HepG2 (cell line): Measurements from ENCODE around the gene CDC6. TPM values are rescaled to one million over a fixed set of nuclear protein-coding genes. Genes with fewer than 3 reads are reported as not detected.

Experiments used
- CAMTA2 ChIP-seq: sonication (generic); formaldehyde crosslinking; IDR thresholded peaks from 2 replicates; pipeline ENCODE4 v1.4.0; 2020; ENCODE audit warnings: mild to moderate bottlenecking, missing genetic modification reagents, borderline replicate concordance
- FOXO1 ChIP-seq: sonication (generic); formaldehyde crosslinking; IDR thresholded peaks from 2 replicates; pipeline ENCODE4 v1.4.0; 2020; ENCODE audit warnings: missing genetic modification reagents
- HNF4A ChIP-seq: sonication (generic); formaldehyde crosslinking; IDR thresholded peaks from 2 replicates; pipeline ENCODE4 v1.4.0; 2020; ENCODE audit warnings: missing genetic modification reagents
- JUND ChIP-seq: sonication (generic); formaldehyde crosslinking; IDR thresholded peaks from 2 replicates; pipeline ENCODE4 v1.8.0; 2022; ENCODE audit warnings: mild to moderate bottlenecking, missing genetic modification reagents
- KAT7 ChIP-seq: IDR thresholded peaks from 2 replicates; pipeline ENCODE4 v1.6.1; 2018; ENCODE audit warnings: borderline replicate concordance, missing compliant biosample characterization
- MIXL1 ChIP-seq: IDR thresholded peaks from 2 replicates; pipeline ENCODE4 v1.6.1; 2016
- MXI1 ChIP-seq: IDR thresholded peaks from 3 replicates; pipeline ENCODE4 v1.6.1; 2012; ENCODE audit warnings: low read depth, low read length, inconsistent platforms, borderline replicate concordance
- RBM22 ChIP-seq: fragments of 200-400 bp; formaldehyde crosslinking; optimal IDR thresholded peaks from 2 replicates; pipeline ENCODE3; 2017; ENCODE audit warnings: mild to moderate bottlenecking, low read length, moderate library complexity
- REL ChIP-seq: sonication (generic); formaldehyde crosslinking; conservative IDR thresholded peaks from 2 replicates; pipeline ENCODE4 v1.8.0; 2022; ENCODE audit warnings: mild to moderate bottlenecking, missing genetic modification reagents, moderate library complexity
- RORA ChIP-seq: sonication (generic); formaldehyde crosslinking; IDR thresholded peaks from 2 replicates; pipeline ENCODE4 v1.5.0; 2020; ENCODE audit warnings: mild to moderate bottlenecking, missing genetic modification reagents, moderate library complexity
- SMARCC2 ChIP-seq: fragments of 450-650 bp; IDR thresholded peaks from 2 replicates; pipeline ENCODE4 v1.6.1; 2017; ENCODE audit warnings: antibody characterized with exemption, mild to moderate bottlenecking
- SMC3 ChIP-seq: IDR thresholded peaks from 2 replicates; pipeline ENCODE4 v1.6.1; 2011; ENCODE audit warnings: low read length, improper control_type of control experiment
- SMYD3 ChIP-seq: sonication (generic); formaldehyde crosslinking; IDR thresholded peaks from 2 replicates; pipeline ENCODE4 v1.8.1; 2023; ENCODE audit warnings: mild to moderate bottlenecking, missing genetic modification reagents
- SNAPC5 ChIP-seq: sonication (generic); formaldehyde crosslinking; IDR thresholded peaks from 2 replicates; pipeline ENCODE4 v1.8.1; 2023; ENCODE audit warnings: mild to moderate bottlenecking, missing genetic modification reagents, borderline replicate concordance
- ZEB1 ChIP-seq: IDR thresholded peaks from 2 replicates; pipeline ENCODE4 v1.6.1; 2012; ENCODE audit warnings: mild to moderate bottlenecking, low read depth, inconsistent platforms; ENCODE audit not compliant: insufficient replicate concordance
- ZIK1 ChIP-seq: sonication (generic); formaldehyde crosslinking; IDR thresholded peaks from 2 replicates; pipeline ENCODE4 v1.5.0; 2020; ENCODE audit warnings: mild to moderate bottlenecking, low read depth, missing genetic modification reagents, borderline replicate concordance
- ZMYM3 ChIP-seq: sonication (generic); formaldehyde crosslinking; IDR thresholded peaks from 2 replicates; pipeline ENCODE4 v1.5.1; 2020; ENCODE audit warnings: mild to moderate bottlenecking, missing genetic modification reagents
- ZMYM4 ChIP-seq: sonication (generic); formaldehyde crosslinking; IDR thresholded peaks from 2 replicates; pipeline ENCODE4 v1.8.1; 2023; ENCODE audit warnings: mild to moderate bottlenecking, missing genetic modification reagents
- ZNF234 ChIP-seq: sonication (generic); formaldehyde crosslinking; conservative IDR thresholded peaks from 2 replicates; pipeline ENCODE4 v1.5.1; 2020; ENCODE audit warnings: mild to moderate bottlenecking, missing genetic modification reagents
- ZNF275 ChIP-seq: sonication (generic); formaldehyde crosslinking; IDR thresholded peaks from 2 replicates; pipeline ENCODE4 v1.8.0; 2022; ENCODE audit warnings: missing genetic modification reagents, mild to moderate bottlenecking, inconsistent platforms, borderline replicate concordance
- ZNF280D ChIP-seq: sonication (generic); formaldehyde crosslinking; IDR thresholded peaks from 2 replicates; pipeline ENCODE4 v1.5.1; 2020; ENCODE audit warnings: mild to moderate bottlenecking, missing genetic modification reagents
- ZNF414 ChIP-seq: sonication (generic); formaldehyde crosslinking; IDR thresholded peaks from 2 replicates; pipeline ENCODE4 v1.5.0; 2020; ENCODE audit warnings: missing genetic modification reagents
- ZNF543 ChIP-seq: sonication (generic); formaldehyde crosslinking; IDR thresholded peaks from 2 replicates; pipeline ENCODE4 v1.4.0; 2020; ENCODE audit warnings: mild to moderate bottlenecking, missing genetic modification reagents
- polyA plus RNA-seq, 8 experiments: library from polyadenylated mRNA; depleted of rRNA in 3 of 8; stranded (reverse) in 7 of 8; unstranded in 1 of 8; fragments of >200 nt; fragmentation: Illumina TruSeq in 4 of 8; extraction: Trizol in 4 of 8; gene quantifications; 2 replicates each; pipeline versions ENCODE4 v1.2.1 to v1.2.3, GENCODE V29; 2011 to 2016; ENCODE audit warnings: low read depth in 4 of 8, missing spikeins in 1 of 8, mixed read lengths in 1 of 8; ENCODE audit not compliant: insufficient read depth in 1 of 8
- total RNA-seq, 5 experiments: library from RNA; depleted of rRNA; stranded (reverse); fragments of >200 nt; fragmentation: Illumina TruSeq; extraction: Trizol; gene quantifications; 2 replicates each; pipeline ENCODE4 v1.2.3, GENCODE V29; 2016; ENCODE audit warnings: low read depth in 1 of 5

Gene CDC6
- total and polyA plus RNA-seq, 2 of the 13 experiments (the other 11 are each of a cell fraction or from before 2014, with no cell fraction given) = 17.4 to 114 TPM

GRCh38 chr17:40340880-40341807, 53.5 kb downstream of the CDC6 start (continued):
- TF ChIP-seq KAT7 (CRISPR knock-in tag) = no peak; the same call in 1 of the 2 replicates
- TF ChIP-seq ZIK1 = no peak; the same call in 1 of the 2 replicates
- TF ChIP-seq ZNF275 = 0 out of 2 replicates have a peak, but pooled peaks have one; percentile 63
- TF ChIP-seq ZMYM4 (CRISPR knock-in tag) = peak; percentile 65; the same call in 1 of the 2 replicates
- TF ChIP-seq RORA (CRISPR knock-in tag) = no peak
- TF ChIP-seq SMC3 = no peak
- TF ChIP-seq HNF4A (CRISPR knock-in tag) = no peak; the same call in 1 of the 2 replicates
- TF ChIP-seq ZNF280D (CRISPR knock-in tag) = no peak
- peak; percentile 77 for TF ChIP-seq FOXO1 (CRISPR knock-in tag)
- no peak for TF ChIP-seq ZEB1
- no peak for TF ChIP-seq SNAPC5 (CRISPR knock-in tag)
- no peak for TF ChIP-seq SMARCC2
- TF ChIP-seq ZNF234 = no peak
- TF ChIP-seq MIXL1 (CRISPR knock-in tag) = no peak
- TF ChIP-seq JUND (CRISPR knock-in tag) = 0 out of 2 replicates have a peak, but pooled peaks have one; percentile 47
- no peak for TF ChIP-seq CAMTA2 (CRISPR knock-in tag)
- TF ChIP-seq RBM22 = no peak
- TF ChIP-seq REL (CRISPR knock-in tag) = no peak
- peak; percentile 82; the same call in 1 of the 3 replicates for TF ChIP-seq MXI1
- TF ChIP-seq SMYD3 (CRISPR knock-in tag) = no peak
- TF ChIP-seq ZNF543 (CRISPR knock-in tag) = 0 out of 2 replicates have a peak, but pooled peaks have one; percentile 31
- no peak; the same call in 1 of the 2 replicates for TF ChIP-seq ZMYM3
- no peak for TF ChIP-seq ZNF414 (CRISPR knock-in tag)
